Fibroblast of skin of left quadriceps (primary cell): ENCODE data around the gene CSPG4.
A peak's percentile ranks its signal among the peaks of the same experiment; 100 is the strongest.
"Not testable (repeated sequence)": the region's sequence is repeated elsewhere in the genome, so short reads cannot be mapped to it uniquely, and the experiment has no call there.

Experiments
- DNase-seq, 2 experiments: peaks; one replicate each; pipeline ENCODE4 v3.0.0-alpha.2; 2013; ENCODE audit warnings: low read depth in 2 of 2

CSPG4 gene

GRCh38 chr15:75704618-75705017 is 8.0 kb downstream of the CSPG4 start:
- DNase-seq, result no peak

- DNase-seq, result no peak
Measured at GRCh38 chr15:75704263-75704615, 8.4 kb downstream of the CSPG4 start.

GRCh38 chr15:75703440-75704262 is 9.0 kb downstream of the CSPG4 start:
- DNase-seq, result not testable (repeated sequence)

- DNase-seq, result no peak
Measured at GRCh38 chr15:75702436-75702835, 10.2 kb downstream of the CSPG4 start.

- DNase-seq, result not testable (repeated sequence)
Measured at GRCh38 chr15:75701071-75702003, 11.3 kb downstream of the CSPG4 start.

- peak in 1 of 2 experiments; percentile 28 for DNase-seq
Measured at GRCh38 chr15:75699961-75700874, 12.4 kb downstream of the CSPG4 start.

GRCh38 chr15:75699517-75699916 is 13.1 kb downstream of the CSPG4 start:
- DNase-seq, result not testable (repeated sequence)

GRCh38 chr15:75697974-75698747 is 14.5 kb downstream of the CSPG4 start:
- not testable (repeated sequence) for DNase-seq

GRCh38 chr15:75697523-75697922 is 15.1 kb downstream of the CSPG4 start:
- DNase-seq, result no peak

- no peak for DNase-seq
Measured at GRCh38 chr15:75696854-75697259, 15.8 kb downstream of the CSPG4 start.

- no peak for DNase-seq
Measured at GRCh38 chr15:75696311-75696720, 16.3 kb downstream of the CSPG4 start.

GRCh38 chr15:75695634-75696310 is 16.9 kb downstream of the CSPG4 start:
- no peak for DNase-seq

- no peak for DNase-seq
Measured at GRCh38 chr15:75695220-75695619, 17.4 kb downstream of the CSPG4 start.

GRCh38 chr15:75694241-75695182 is 18.1 kb downstream of the CSPG4 start:
- peak; percentile 89 to 90 for DNase-seq

GRCh38 chr15:75693501-75694240 is 19.0 kb downstream of the CSPG4 start:
- peak; percentile 40 to 48 for DNase-seq

GRCh38 chr15:75693028-75693427 is 19.6 kb downstream of the CSPG4 start:
- DNase-seq, result not testable (repeated sequence)

- not testable (repeated sequence) for DNase-seq
Measured at GRCh38 chr15:75692311-75692710, 20.3 kb downstream of the CSPG4 start.

- not testable (repeated sequence) for DNase-seq
Measured at GRCh38 chr15:75689429-75689828, 23.2 kb downstream of the CSPG4 start.
